Measurements from ENCODE around the gene SHISA8.

Gene SHISA8

GRCh38 chr22:41913842-41914534, 886 bp downstream of the SHISA8 start:
- DNase-seq (ENCODE audit: low read depth): no peak

GRCh38 chr22:41913040-41913719, 1.7 kb downstream of the SHISA8 start:
- DNase-seq (ENCODE audit: low read depth): no peak

DNA sequence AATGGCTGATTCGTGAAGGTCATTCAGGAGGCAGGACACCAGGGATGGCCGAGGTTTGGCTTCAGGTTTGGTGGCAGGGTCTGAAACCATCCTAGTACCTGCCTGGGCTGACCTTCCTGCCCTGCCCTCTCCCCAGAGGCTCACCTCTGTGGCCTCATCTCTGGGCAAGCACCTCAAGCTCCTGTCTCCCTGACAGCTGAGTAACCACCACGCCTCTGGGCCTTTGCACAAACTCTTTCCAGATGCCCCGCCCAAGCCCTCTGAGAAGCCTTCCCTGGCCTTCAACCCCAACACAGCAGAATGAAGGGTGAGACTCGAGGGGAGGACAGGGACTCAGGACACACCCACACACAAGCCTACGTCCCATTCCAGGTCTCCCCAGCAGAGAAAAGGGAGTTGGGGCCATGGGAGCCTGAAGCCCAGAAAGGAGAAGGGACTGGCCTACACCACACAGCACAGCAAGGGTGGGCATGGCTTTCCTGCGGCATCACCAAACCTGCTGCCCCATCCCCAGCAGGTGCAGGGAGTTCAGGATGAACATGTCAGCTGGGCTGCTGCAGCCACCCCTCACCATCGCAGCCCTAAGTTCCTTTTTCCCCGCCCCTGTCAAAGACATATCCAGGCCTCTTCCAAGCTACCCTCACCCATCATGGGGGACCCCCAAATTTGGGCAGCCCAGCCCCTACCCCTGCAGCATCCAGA, 2.4 kb downstream of the SHISA8 start:
- no peak for DNase-seq (ENCODE audit: low read depth)

DNA sequence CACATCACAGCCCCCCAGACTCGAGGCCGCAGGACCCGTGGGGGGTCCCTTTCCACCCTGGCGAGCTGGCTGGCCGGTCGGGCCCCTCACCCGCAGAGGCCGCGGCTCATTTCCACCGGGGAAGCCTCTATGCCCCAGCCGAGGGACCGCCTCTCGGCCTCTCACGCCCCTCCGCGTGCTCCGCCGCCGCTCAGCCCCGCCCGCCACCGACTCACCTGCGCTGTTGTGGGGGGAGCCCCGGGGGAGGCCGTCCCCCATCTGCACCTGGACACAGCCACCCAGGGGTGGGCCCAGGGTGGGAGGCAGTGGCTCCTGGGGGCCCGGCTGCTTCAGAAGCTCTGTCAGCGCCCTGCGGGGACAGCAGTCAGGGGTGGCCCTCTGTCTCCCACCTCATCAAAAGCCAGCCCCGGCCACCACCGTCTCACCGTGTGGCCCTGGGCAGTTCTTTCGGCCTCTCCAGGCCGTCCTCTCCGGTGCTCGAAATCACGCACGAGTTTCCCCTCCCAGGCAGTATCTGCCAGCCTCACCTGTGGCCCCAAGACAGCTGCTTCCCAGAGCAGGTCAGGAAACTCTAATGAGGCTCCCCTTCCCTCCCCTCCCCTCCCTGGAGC, 3.8 kb downstream of the SHISA8 start:
- DNase-seq (ENCODE audit: low read depth): no peak

DNA sequence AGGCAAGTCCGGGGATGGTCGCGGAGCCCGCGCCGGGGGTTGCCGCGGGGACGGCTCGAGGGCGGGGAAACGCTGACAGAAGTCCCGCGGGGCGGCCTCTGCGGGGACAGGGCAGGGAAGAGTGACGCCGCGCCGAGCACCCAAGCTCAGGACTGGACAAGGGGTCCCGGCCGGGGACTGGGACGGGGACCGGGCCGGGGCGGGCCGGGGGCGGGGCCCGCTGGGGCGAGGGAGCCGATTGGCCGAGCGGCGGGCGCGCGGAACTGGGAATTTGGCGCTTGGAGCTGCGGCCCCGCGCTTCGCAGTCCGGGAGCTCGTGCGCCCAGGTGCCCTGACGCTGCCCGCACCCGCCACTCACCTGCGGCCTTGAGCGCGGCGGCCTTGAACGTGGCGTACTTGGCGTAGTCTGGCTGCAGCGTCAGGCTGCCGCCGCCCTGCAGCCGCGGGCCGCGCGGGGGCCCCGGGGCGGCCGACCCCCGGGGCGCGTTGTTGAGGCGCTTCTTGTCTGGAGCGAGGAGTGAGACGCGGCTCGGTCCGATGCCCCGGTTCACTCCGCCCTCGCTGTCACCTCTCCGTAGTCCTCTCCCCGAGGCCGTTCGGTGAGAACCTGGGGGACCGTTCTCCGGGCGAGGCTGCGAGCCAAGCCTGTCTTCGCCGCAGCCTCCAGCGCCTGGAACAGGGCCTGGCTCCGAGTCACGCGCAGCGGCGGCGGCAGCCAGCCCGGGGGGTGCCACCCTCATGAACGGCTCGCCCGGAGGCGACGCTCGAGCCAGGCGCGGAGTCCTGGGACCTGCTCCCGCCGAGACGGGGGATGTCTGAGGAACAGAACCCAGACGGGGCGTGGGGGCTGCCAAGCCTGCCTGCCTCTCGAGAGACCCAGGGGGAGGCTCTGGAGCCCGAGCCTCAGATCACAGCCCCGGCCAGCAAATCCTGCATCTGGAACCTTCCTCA, 4.5 kb downstream of the SHISA8 start:
- DNase-seq (ENCODE audit: low read depth): peak; percentile 17

- DNase-seq (ENCODE audit: low read depth): no peak
These were observed 5.4 kb downstream of the SHISA8 start for GRCh38 chr22:41909310-41910049.

DNA sequence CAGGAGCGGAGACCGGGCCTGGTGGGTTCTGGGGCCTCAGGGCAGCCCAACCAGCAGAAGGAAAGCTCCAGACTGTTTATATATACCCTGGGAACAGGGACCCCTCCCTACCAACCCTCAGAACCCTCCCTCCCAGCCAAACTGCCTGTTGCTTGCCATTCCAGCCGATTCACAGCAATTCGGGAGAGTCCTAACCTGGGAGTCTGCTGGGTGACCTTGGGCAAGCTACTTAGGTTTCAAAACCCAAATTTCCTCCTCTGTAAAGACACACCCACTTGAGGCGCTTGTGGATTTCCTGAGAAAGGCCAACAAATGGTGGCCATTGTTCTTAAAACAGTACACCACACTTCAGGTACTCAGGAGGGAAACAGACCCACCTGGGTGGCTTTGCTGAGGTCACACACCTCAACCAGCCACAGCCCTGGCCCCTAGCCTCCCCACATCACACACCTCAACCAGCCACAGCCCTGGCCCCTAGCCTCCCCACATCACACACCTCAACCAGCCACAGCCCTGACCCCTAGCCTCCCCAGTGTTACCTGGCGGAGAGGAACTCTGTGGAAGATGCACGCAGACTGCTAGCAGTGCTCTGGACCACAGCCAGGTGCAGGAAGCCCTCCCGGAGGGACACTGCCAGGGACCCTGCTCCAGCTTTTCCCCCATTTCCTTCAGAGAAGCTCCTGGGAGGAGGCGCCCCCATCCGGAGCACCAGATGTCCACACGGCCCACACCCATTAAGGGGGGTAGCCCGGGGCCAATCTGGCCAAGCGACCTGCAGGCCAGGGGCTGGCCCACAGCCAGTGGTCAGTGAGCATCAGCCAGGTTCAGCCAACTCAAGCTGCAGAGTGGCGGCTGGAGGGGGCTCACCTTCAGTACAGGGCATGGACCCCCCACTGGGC, 6.2 kb downstream of the SHISA8 start:
- no peak for DNase-seq (ENCODE audit: low read depth)

DNA sequence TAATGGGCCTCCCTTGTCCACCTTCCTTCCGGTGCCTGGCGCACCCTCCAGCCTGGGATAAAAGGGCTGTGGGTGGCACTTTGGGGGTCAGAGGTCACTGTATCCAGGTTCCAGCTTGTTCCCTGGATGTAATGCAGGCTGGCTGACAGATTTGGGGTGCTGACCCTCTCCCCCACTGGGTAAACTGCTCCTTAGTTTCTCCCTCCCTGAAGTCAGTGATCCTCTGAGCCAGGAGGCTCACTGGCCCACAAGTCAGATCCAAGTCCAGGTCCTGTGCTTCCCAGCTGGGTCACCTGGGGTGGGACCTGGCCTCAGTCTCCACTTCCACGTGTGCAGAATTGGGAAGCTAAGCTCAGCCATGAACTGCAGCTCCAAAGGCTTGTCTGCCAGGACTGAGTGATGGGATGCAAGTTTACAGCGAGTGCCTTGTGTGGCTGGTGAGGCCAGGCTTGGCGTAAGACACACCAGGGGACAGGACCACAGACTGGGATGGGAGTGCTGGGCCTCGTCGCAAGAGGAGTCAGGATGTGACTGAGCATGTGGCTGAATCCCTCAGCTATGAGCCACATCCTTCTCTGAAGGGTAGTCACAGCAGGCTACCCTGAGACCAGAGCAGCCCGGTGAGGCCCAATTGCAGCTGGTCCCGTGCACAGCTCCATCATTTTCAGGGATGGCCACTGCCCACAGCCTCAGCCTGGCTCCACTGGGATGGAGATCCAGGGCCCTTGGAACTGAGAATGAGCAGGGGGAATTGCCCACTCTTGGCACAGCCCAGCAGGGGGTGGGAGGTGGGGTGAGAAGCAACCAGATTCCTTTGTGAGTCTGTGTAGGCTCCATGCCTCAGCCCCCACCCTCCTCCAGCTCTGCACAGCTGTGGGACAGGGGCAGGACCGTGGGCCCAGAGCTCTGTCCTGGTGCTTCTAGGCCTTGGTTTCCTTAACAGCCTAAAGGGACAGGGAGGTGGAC, 7.2 kb downstream of the SHISA8 start:
- no peak for DNase-seq (ENCODE audit: low read depth)

DNA sequence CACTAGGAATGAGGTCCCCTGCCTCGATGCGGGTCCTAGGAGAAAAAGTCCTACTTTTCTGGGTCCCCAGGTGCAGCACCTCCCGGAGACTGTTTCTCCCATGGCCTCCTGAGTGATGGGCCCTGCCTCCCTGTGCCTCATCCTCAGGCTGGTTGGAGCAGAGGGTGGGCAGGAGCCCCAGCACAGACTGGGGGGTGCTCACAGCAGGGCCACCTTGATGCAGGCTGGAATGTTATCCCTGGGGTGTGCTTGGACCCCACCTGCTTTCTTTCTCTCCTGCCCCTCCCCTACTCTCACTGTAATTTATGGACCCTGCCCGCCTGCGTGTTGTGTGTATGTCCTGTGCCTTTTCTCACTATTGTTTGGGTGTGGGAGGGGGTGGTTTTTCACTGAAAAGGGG, 8.1 kb downstream of the SHISA8 start:
- no peak for DNase-seq (ENCODE audit: low read depth)

DNA sequence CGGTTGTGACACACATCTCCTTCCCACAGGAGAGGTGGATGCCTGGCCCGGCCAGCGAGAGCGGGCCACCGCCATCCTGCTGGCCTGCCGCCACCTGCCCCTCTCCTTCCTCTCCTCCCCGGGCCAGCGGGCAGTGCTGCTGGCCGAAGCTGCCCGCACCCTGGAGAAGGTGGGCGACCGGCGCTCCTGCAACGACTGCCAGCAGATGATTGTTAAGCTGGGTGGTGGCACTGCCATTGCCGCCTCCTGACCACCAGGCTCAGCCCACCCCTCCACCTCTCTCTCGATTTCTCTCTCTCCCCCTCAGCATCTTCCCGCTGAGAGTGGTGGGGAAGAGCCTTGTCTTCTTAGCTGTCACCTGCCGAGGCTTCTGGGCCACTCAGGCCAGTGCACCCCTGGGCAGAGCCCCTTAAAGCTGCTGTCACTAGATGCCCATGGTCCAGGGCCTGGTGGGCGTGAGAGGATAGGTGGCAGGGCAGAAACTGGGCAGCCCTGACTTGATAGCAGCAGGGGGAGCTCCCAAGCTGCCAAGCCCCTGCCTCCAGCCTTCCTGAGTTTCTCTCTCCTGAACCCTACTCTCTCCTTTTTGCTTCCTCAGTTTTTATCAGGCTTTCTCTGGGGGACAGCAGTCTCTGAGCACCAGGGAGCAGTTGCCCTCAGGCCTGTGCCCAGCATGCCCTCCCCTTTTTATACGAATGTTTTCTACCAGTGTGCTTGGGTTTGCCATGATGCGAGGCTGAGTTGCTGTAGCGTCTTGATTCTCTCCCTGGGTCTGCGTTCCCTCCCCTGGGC, 9.3 kb downstream of the SHISA8 start:
- DNase-seq (ENCODE audit: low read depth): no peak

- no peak for DNase-seq (ENCODE audit: low read depth)
These were observed 10.1 kb downstream of the SHISA8 start for GRCh38 chr22:41904450-41905410.

GRCh38 chr22:41902932-41903421, 11.9 kb downstream of the SHISA8 start:
- DNase-seq (ENCODE audit: low read depth): no peak

GRCh38 chr22:41902016-41902415, 12.9 kb downstream of the SHISA8 start:
- no peak for DNase-seq (ENCODE audit: low read depth)

- no peak for DNase-seq (ENCODE audit: low read depth)
These were observed 14.1 kb downstream of the SHISA8 start for GRCh38 chr22:41900652-41901312.

GRCh38 chr22:41899992-41900651, 14.8 kb downstream of the SHISA8 start:
- DNase-seq (ENCODE audit: low read depth): no peak
